Esophagus squamous epithelium (tissue), 4 donors: ENCODE results near the gene EML1.

ENCODE experiments used
- POLR2A ChIP-seq, 4 donors: fragments of 450-650 bp; IDR thresholded peaks; one replicate each; pipeline ENCODE4 v1.6.1; 2017; ENCODE audit warnings: antibody characterized with exemption in 4 of 4, mild to moderate bottlenecking in 4 of 4, moderate library complexity in 3 of 4
- TF ChIP-seq, protein P1 (sequence below), 6 experiments: fragments of 450-650 bp in 4 of 6; fragments of 200-600 bp in 2 of 6; sonication (generic) in 2 of 6; IDR thresholded peaks; one replicate each; pipeline ENCODE4 v1.5.1; 2016 to 2019; ENCODE audit warnings: antibody characterized with exemption in 6 of 6, mild to moderate bottlenecking in 4 of 6, moderate library complexity in 4 of 6

DNA sequence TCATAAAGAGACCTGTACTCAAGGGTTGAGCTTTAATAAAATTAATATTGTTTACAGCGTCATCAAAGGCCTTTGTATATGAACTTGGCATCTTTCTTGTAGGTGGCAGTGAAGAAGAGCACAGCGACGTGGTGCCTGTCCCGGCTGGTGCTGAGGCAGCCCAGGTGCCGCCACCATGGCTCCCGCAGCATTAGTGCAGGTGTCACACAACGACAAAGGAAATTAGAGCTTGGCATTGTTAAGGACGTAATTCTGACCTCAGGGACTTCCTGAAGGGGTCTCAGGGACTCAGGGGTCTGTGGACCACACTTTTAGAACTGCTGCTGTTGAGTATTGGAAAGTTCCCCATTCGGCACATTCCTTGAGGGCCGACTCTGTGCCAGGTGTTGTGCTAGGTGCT lies 24.1 kb downstream of the EML1 start:
- TF ChIP-seq, protein P1, sequence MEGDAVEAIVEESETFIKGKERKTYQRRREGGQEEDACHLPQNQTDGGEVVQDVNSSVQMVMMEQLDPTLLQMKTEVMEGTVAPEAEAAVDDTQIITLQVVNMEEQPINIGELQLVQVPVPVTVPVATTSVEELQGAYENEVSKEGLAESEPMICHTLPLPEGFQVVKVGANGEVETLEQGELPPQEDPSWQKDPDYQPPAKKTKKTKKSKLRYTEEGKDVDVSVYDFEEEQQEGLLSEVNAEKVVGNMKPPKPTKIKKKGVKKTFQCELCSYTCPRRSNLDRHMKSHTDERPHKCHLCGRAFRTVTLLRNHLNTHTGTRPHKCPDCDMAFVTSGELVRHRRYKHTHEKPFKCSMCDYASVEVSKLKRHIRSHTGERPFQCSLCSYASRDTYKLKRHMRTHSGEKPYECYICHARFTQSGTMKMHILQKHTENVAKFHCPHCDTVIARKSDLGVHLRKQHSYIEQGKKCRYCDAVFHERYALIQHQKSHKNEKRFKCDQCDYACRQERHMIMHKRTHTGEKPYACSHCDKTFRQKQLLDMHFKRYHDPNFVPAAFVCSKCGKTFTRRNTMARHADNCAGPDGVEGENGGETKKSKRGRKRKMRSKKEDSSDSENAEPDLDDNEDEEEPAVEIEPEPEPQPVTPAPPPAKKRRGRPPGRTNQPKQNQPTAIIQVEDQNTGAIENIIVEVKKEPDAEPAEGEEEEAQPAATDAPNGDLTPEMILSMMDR (IDR thresholded peaks at IDR 0.05), result no peak
- TF ChIP-seq POLR2A (IDR thresholded peaks at IDR 0.05), result no peak
